HG02610 (cell line): ENCODE measurements around the gene CSF1R.
"Not testable (repeated sequence)": the region's sequence is repeated elsewhere in the genome, so short reads cannot be mapped to it uniquely, and the experiment has no call there.

Experiments used
- ATAC-seq: cut with Tn5 transposase; IDR thresholded peaks from one replicate; pipeline ENCODE4 v1.9.1; 2021; ENCODE audit warnings: mild to moderate bottlenecking, moderate library complexity; ENCODE audit not compliant: unreplicated experiment

The CSF1R gene

GRCh38 chr5:150105928-150106615 is 19.7 kb upstream of the CSF1R start:
- ATAC-seq, result no peak

GRCh38 chr5:150104550-150104870 is 18.2 kb upstream of the CSF1R start:
- no peak for ATAC-seq

- no peak for ATAC-seq
Observed at GRCh38 chr5:150103678-150104549, 17.6 kb upstream of the CSF1R start.

DNA sequence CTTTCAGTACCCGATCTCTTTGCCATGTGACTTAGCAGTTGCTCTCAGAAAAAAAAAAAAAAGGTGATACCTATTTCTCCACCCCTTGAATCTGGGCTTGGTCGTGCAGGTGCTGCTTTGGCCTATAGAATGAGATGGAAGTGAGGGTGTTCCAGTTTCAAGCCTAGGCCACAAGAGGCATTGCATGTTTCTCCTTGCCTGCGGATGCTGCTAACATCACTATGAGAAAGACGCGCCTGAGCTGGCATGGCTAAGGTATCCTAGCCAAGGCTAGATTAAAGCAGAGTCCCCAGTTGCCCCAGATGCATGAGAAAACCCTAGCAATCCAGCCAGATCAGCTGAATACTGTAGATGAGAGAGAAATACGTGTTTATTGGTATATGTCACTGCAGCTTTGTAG is 14.7 kb upstream of the CSF1R start:
- no peak for ATAC-seq

- no peak for ATAC-seq
Observed at GRCh38 chr5:150097152-150097551, 10.8 kb upstream of the CSF1R start.

- ATAC-seq, result peak; percentile 85
Observed at GRCh38 chr5:150092159-150092787, 5.9 kb upstream of the CSF1R start.

GRCh38 chr5:150085191-150085912 is 1.0 kb downstream of the CSF1R start:
- ATAC-seq, result no peak

DNA sequence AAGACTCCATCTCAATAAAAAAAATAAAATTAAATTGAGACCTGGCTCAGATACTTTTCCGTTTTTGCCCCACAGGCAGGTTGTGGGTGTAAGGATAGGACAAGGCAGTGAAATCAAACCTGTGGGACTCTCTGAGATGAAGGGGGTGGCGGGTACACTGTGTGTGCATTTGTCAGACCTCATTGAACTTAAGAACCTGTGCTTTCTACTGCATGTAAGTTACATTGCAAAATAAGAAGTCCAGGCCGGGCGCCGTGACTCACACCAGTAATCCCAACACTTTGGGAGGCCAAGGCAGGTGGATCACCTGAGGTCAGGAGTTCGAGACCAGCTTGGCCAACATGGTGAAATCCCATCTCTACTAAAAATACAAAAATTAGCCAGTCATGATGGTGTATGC is 1.6 kb downstream of the CSF1R start:
- not testable (repeated sequence) for ATAC-seq

DNA sequence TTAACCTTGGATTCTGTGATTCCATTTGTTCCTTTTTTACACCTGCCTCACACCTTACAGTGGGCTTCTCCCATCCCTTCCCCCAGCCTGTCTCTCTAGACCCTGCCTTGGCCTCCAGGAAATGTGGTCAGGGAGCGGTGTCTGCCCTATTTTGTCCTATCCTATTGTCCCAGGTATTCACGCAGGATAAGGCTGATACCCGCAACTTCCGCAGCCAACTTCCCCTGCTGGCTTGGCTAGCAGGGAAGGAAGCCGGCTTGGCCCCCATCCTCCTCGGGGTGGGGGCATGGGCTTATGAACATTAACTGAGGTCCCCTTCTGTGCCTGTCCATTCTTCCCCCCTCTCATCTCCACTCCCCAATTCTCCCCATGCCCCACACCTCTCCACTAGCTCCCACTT is 3.5 kb downstream of the CSF1R start:
- no peak for ATAC-seq

- peak; percentile 20 for ATAC-seq
Observed at GRCh38 chr5:150082374-150082773, 4.0 kb downstream of the CSF1R start.

GRCh38 chr5:150081541-150082283 is 4.6 kb downstream of the CSF1R start:
- peak; percentile 82 for ATAC-seq

DNA sequence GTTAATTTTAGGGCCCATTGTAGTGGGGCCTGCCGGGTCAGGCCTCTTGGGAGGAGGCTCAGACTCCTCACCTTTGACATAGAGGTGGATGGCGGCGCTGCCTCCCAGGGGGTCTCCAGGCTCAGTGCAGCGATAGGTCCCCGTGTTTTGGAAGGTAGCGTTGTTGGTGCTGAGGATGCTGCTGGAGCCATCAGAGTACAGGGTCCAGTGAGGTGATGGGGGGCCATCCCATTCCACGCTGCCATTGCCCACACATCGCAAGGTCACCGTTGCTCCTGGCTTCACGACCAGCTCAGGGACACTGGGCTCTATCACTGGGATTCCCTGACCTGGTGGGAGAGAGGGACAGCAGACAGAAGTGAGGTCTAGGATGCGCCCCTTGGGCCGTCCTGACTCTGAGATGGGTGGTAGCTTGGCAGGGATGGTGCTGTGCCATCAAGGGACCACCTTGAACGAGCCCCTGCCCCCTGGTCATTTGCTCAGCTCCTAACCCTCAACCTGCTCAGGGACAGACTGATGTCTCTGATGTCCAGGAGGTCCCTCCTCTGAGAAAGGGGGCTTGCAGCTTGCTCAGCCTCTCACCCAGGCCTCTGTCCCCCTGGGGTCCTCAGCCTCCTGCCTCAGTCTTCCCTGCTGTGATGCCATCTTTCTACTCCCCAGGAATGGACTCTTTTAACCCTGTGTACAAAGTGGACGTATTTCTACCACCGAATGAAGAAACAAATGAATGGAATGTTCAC is 5.5 kb downstream of the CSF1R start:
- no peak for ATAC-seq

DNA sequence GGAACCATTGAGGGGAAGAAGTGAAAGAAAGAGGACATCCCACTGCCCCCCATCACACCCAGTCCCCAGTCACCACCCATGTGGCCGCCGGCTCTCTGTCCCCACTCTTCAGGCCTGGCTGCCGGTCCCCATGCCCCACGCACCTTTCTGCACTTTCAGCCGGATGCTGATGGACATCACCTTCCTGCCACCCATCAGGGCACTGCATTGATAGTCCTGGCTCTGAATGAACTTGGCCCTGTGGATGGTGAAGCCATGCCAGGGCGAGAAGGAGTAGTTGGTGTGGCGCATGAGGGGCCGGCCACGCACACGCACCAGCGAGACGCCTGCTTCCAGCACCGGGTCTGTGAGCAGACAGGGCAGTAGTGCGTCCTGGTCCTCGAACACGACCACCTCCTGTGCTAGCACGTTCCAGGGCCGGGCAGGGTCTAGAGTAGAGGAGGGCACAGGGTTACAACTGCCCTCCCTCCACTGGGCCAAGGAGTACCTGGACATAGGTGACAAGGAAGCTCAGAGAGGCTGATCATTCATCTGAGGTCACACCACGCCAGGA is 6.4 kb downstream of the CSF1R start:
- no peak for ATAC-seq

GRCh38 chr5:150078802-150079689 is 7.3 kb downstream of the CSF1R start:
- ATAC-seq, result no peak

GRCh38 chr5:150077996-150078801 is 8.2 kb downstream of the CSF1R start:
- no peak for ATAC-seq

- no peak for ATAC-seq
Observed at GRCh38 chr5:150077060-150077459, 9.3 kb downstream of the CSF1R start.

DNA sequence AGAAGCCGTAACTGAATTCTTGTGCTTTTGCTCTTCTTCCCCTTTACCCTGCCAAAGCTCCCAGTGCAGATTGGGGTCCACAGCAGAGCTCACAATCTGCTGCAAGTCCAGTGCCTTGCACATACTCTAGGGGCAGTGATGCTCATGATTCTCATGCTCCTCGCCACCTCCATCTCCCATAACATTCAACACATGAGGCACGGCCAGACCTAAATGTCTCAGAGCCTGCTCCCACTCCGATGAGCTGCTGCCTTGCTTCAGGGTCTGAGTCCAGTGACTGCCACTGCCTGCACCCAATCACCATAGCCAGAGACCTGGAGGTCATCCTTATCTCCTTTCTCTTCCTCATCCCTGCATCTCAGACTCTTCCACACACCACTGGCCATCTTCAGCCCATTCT is 10.5 kb downstream of the CSF1R start:
- ATAC-seq, result no peak

DNA sequence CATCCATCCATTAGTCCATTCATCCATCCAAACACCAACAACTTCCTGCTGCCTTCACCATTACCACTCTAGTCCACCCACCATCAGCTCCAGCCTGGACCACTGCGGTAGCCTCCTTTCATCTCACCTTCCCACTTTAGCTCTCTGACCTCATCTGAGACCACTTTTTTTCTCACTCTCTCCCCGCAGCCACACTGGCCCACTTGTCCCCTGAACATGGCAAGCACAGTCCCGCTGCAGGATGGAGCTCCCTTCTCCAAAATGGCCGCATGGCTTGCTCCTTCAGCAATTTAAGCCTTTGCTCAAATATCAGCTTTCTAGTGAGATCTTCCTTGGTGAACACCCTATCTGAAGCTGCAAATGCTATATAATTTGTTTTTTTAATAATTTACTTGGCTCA is 11.1 kb downstream of the CSF1R start:
- ATAC-seq, result no peak
